Inferior parietal cortex (tissue), 1 donor: ENCODE measurements around the gene SMIM44.

Source experiments
- DNase-seq: peaks from one replicate; pipeline ENCODE4 v3.0.0-alpha.2; 2016; ENCODE audit errors: extremely low spot score

Gene SMIM44

DNA sequence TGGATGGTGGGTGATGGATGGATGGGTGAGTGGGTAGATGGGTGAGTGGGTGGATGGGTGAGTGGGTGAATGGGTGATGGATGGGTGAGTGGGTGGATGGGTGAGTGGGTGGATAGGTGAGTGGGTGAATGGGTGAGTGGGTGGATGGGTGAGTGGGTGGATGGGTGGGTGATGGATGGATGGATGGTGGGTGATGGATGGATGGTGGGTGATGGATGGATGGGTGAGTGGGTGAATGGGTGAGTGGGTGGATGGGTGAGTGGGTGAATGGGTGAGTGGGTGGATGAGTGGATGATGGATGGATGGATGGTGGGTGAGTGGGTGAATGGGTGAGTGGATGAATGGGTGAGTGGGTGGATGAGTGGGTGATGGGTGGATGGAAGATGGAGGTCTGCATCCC lies 5.7 kb downstream of the SMIM44 start:
- no peak for DNase-seq

DNA sequence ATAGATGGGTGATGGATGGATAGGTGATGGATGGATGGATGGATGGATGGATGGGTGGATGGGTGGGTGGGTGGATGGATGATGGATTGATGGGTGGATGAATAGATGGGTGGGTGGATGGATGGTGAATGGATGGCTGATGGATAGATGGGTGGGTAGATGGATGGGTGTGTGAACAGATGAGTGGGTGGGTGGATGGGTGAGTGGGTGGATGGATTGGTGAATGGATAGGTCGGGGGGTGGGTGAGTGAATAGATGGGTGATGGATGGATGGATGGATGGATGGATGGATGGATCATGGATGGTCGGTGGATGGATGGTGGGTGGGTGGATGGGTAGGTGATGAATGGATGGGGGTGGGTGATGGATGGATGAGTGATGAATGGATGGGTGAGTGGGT lies 6.4 kb downstream of the SMIM44 start:
- DNase-seq: no peak

DNA sequence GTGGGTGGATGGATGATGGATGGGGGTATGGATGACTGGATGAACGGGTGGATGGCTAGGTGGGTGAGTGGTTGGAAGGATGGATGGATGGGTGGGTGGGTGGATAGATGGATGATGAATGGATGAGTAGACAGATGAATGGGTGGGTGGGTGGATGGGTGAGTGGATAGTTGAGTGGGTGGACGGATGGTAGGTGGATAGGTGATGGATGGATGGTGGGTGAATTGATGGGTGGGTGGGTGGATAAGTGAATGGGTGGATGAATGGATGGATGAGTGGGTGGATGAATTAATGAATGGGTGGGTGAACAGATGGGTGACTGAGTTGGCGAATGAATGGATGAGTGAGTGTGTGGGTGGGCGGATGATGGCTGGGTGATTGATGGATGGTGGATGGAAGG lies 7.8 kb downstream of the SMIM44 start:
- no peak for DNase-seq

DNA sequence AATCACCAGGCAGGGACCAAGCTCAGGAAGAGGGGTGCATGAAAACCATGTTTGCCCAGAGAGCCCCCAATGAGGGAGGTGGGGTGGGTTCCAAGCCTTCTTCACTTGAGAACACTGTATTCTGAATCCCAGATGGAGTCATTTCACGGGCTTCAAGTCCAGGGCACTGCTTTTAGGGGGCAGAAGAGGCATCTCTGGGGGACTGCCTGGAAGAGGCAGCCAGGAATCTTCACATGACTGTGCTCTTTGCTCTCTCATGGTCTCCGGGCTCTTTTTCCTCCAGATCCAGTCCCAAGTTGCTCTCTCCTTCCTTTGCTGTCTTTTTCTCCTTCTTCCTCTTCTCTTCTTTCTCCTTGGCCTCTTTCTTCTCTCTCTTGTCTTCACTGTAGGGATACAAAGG lies 8.6 kb downstream of the SMIM44 start:
- no peak for DNase-seq

DNA sequence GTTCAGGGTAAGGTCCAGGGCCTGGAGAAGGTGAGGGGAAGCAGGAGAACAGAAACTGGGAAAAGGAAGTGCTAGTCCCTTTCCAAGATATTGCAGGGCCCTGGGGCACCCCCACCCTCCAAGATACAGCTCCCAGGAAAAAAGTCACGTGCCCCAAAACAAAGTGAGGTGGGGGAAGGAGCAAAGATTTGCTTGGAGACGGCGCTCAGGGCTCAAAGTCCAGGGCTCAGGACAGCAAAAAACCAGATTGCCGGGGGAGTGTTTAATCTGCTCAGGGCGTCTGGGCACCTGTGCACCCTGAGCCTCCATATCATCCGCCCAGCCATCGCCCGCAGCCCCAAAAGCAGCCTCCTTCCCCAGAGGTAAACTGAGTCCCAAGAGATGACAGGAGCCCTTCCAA lies 9.2 kb downstream of the SMIM44 start:
- DNase-seq: no peak

DNA sequence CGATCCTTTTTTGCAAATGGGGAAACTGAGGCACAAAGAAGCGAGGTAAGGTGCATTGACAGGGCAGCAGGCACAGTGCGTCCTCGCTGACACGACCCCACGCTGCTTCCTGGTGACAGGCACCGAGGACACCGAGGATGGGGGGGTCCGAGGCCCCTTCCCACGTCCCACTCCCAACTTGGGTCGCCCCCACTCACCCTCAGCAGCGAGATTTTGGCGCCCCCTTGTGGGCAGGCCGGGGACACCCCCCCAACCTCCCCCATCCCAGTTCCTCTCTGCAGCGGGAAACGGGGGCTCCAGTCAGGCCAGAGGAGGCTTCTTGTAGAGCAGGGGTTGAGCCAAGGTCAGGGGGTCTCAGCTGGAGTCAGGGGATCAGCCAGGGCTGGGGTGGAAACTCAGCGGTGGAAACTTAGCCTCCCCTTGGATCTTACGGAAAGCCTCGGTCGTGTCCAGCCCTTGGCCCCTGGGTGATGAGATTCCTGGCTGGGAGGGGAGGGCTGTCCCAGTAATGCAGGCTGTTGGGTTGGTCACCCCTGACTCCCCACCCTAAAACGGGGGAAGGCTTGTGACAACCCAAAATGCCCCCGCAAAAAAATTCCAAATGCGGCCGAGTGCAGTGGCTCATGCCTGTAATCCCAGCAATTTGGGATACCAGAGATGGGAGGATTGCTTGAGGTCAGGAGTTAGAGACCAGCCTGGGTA lies 11.1 kb downstream of the SMIM44 start:
- no peak for DNase-seq

DNA sequence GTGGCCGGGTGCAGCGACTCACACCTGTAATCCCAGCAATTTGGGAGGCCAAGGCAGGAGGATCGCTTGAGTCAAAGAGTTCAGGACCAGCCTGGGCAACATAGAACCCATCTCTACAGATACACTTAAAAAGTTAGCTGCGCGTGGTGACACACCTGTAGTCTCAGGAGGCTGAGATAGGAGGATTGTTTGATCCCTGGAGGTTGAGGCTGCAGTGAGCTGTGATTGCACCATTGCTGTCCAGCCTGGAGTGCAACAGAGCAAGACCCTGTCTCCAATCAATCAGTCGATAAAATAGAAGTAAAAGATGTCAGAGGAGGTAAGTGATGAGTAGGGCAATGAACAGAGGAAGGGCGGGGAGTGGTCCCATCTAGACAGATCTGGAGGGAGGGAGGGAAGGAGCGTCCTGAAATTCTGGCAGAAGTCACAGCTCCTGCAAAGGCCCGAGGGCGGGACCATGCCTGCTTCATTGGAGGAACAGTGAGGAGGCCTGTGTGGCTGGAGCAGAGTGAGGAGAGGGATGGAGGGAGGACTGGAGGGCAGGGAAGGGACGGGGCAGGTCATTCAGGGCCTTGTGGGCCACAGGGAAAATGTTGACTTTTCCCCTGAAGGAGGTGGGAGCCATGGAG lies 12.6 kb downstream of the SMIM44 start:
- DNase-seq: no peak

DNA sequence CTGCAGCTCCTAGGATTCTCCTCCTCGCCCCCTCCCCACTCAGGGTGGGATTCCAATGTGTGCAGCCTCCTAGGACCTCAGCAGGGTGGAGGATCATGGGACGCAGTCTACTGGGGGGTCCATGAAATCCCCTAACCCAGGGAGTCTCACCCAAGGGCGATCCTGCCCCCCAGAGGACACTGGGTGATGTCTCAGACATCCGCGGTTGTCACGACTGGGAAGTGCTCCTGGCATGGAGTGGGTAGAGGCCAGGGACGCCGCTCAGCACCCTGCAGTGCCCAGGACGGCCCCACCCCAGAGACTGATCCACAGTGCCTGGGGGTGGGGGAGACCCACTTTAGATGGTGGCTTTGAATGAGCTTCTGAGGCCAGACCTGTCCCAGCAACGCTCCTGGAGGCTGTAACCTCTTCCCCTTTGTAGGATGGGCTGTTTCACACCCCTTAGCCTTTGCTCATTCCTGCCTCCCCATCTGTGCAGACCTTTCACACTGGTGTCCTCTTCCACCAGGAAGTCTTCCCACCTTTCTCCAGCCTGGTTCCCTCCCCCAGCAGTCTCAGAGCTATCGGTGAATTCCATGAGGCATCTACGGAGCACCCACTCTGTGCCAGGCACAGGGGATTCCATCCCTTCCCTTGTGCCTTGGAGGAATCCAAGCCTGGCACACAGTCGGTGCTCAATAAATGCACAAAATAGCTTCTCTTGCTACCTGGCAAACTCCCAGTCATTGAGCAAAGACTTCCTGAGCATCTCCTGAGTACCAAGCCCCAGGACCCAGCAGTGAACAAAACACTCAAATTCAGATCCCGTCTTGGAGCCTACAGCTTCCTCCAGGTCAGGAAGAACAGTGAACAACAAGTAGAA lies 13.4 kb downstream of the SMIM44 start:
- no peak for DNase-seq

DNA sequence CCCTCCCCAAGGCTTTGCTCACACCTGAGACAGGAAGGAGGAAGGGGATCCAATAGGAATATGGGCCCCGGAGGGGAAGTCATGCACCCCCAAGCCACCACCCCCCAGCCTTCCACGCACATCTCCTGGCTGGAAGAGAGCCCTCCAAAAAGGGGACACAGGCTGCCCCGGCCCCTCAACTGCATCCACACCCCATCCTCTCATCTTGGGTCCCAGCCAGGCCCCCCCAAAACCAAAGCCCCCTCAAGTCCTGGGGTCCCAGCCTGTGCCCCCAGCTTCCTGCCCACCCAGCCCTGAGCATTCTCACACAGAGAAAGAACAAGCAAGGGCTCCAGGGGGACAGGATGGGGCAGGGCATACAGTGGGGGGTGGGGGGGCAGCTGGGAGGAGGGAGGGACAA lies 15.0 kb downstream of the SMIM44 start:
- DNase-seq: no peak

DNA sequence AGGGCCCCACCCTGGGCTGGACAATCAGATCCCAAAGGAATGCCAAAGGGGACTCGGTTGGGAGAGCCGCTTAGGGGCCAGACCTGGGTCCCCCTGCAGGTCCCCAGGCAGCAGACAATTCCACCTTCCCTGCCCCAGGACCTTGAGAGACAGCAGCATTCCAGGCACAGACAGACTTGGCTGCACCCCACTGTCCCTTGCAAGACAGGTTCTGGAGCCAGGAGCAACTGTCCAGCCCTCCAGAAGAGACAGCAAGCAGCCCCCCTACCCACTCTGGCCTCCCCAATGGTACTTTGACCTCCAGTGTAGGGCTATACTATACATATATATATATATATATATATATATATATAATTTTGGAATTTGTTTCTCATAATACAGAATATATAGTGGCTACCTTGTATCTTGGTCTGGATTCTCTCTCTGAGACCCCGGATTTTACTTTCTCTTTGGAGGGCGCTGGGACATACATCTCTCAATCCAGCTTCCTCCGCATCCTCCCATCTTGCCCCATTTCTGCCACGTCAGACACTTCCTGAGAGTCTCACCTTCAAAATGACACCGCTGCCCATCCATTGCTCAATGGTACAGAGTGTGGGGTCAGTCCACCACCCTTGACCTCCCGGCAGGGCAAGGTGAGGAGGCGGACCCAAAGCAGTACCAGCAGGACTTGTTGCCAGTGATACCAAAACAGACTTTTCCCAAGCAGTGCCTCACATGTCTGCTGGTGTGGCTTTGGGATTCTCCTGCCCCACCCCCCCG lies 15.6 kb downstream of the SMIM44 start:
- no peak for DNase-seq

DNA sequence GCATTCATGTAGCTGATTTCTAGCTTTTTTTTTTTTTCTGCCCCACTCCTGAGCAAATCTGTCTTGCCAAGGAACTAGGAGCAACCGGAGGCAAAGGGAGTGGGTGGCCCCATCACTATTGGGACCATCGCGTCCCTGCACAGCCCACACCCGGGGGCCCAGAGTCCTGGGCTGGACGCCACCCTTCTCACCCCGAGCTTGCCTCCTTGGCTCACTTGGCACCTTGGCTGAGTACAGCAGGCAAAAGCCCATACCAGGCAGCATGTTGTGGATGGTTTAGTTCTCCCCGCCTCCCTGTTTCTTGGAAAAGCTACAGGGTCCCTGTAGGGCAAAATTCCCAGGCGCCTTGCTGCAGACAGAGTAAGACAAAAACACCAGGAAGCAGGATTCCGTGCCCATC lies 16.6 kb downstream of the SMIM44 start:
- DNase-seq: peak; percentile 25

DNA sequence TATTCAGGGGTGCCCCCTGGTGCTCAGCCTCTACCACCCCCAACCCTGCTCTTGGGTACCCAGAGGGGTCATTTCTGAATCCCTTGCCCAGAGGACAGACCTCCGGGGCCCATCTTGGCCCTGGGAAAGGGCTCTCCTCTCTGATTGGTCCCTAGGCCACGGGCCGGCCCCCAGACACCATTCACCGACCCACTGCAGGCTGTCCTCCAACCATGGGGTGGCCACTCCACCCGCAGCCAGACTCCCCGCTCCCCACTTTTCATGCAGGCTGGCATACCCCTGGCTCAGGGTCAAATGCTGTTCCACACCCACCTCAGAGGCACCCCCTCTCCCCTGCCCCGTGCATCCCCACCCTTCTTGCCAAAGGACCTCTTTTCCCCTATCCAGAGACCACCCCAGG lies 17.7 kb downstream of the SMIM44 start:
- DNase-seq: no peak

DNA sequence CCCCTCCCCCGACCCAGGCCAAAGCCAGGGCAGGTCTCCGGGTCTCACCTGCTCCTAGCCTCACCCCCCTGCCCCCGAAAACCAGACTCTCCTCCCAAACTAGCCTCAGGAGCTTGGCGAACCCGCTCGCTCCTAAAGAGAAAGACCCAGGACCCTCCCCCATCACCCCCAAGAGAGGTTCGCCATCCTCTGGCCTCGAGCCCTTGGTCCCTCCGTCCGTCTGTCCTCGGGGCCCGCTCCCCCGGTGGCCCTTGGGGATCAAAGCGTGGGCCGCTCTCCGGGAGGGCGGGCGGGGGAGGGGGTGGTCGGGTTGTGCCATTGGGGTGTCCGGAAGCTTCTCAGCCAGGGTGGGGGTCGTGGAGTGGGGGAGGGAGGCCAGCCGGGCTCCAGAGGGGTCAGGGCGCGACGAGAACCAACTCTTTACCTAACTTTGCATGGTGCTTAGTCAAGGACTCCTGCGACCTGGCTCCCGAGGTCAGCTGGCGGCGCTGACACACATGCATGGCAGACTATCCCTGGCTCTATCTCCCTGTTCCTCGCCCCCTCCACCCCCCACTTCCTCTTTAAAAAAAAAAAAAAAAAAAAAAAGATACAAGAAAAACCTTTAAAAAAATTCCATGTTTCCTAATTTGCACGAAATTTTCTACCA lies 18.5 kb downstream of the SMIM44 start:
- DNase-seq: no peak

DNA sequence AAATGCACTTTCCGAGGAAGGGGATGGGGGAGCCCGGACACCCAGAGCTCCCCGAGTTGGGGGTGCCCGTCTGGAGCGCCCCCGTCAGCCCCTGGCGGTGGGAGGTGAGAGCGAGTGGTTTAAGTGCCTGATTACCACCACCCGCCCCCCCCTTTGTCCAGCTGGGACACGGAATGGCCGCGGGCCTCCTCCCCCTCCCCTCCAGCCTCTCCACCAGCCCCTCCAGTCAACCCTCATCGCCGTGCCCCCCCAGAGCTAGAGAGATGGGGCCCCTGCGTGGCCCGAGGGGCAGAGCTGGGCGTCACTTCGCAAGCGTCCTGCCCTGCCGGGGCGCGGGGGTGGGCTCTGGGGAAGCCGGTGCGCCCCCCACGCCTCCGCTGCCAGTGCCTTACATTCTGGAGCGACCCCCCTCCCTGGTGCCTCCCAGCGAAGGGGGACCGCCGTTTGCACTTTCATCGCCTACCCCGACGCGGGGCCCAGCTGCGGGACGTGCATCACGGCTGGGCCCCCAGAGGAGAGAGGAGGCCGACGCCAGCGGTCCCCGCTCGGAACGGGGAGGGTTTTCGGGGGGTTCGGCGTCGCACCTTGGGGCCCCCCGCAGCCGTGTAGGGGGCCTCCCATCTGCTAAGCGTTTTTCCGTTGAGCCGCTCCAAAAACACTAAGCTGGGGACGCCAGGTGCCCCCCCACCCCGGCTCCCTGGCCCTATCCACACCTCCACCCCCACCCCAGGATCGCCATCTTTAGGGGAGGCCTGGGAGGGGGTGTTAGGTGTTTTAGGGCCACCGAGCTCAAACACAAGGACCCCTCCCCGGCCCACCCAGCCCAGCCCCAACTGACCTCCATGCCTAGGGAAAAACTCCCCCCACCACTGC lies 19.3 kb downstream of the SMIM44 start:
- DNase-seq: no peak

DNA sequence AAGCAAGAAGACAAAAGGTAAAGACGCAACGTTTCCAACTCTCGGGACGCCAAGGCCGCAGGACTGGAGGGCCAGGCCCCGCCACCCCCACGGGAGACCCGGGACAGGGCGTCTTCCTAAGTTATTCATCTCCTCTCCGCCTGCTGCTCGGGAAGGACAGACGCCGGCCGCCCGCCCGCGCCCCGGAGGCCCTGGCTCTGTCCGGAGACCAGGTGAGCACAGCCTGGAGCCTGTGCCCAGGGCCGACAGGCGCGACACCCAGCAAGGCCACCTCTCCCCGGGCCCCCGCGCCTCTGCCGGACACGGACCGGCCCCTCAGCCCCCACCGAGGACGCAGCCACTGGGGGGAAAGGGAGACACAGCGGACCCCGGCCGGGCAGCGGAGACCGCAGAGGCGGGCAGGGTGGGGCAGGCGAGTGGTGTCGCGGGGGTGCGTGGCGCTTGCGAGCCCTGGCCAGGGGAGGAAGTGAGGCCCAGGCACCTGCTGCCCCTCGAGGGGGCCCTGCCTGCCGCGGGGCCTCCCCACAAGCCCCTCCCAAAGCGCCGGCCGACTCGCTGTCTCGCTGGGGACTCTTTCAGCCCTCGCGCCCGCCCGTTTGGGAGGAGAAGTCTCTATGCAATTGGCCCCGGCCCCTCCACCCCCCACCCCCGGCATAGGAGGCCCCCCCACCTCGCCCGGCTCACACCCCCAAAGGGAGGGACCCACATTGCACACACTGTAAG lies 20.1 kb downstream of the SMIM44 start:
- DNase-seq: no peak

DNA sequence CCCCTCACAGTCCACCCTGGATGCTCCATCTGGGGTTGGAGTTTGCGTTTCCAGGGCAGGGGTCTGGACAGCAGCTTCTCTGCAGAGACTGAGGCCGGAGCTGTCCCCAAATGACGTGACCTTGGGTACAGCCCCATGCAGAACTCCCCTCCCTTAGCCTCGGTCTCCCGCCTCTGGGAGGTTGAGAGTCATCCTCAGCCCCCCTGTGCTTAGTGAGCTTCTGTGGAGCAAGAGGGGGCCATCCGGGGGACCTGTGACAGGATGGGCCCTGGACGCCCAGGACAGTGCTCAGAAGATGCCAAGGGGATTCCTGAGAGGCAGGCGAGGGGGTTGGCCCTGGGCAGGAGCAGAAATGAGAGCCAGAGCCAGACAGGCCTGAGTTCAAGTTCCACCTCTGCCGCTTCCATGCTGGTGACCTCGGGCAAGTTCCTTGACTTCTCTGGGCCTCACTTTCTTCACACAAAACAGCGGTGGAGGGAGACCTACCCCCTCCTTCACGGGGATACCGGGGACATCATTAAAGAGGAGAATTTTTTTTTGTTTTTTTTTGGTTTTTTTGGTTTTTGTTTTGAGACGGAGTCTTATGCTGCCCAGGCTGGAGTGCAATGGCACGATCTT lies 23.2 kb downstream of the SMIM44 start:
- DNase-seq: no peak

DNA sequence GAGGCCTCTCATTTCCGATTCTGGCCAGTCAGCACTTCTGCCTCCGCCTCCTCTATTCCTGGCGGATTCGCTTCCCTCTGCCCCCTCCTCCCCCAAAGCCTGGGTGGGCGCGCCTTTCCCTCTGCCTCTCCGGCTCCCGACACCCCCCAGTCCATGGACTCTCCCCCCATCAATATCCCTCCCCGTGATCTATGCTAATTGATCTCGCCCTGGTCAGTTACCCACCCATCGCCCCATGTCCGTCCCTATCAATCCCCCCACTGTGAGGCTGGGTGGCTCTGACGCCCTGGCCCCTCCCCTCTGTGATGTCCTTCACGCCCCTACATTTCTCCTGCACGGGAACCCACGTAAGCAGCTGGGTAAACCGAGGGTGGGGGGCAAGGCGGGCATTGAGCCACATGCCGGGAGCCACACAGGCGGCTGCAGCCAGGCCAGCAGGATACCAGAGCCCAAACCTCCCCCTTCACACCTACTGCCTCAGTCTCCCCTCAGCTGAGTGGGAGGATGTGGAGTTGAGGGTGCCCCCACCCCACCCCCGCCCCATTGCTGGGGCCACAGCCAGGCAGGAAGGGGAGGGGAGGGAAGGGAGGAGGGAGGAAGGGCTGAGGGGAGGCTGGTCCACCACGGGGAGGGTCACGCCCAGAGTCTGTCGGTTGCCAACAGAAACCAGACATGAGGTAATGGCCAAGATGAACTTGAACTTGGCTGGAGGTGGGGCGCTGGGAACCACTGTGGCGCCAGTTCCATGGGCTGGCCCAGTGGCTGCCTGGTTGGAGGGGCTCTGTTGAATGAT lies 24.0 kb downstream of the SMIM44 start:
- DNase-seq: no peak

DNA sequence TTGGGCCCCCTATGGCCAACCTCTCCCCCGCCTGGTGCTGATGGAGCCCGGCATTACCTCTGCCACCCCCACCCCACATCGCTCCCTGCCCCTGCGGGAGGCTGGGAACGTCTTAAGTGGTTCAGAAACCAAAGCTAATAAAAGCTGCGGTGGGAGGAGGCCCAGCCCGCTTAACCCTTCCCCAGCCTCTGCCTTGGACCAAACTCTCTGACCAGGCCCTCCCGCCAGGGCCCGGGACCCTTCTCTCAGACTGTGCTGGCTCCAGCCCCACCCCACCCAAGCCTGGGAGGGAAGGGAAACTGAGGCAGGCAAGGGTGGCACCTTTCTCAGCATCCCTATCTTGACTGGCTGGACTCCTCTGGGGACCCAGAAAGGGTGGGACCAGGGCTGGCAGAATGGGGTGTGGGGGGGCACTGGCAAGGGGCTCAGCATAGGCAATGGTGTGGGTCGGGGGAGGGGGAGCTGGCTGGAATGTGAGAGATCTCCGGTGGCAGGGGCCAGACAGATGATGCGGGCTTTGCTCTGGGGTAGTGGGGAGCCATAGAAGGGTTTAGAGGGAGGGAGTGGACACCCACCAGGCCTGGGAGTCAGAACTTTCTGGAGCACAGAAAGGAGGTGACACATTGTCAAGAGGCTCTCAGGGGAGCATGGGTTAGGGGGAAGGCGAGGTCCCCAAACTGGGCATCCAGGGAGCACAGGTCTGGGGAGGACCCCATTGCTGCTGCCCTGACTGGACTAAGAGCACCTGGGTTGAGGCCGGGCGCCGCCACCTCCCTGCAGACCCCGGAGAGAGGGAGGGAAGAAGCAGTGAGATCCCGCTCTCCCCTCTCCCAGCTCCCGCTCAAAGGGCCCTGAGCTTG lies 24.8 kb downstream of the SMIM44 start:
- DNase-seq: no peak
